PC-3 (cell line): ENCODE results near the gene TOB1. TPM values are rescaled to one million over a fixed set of nuclear protein-coding genes. Genes with fewer than 3 reads are reported as not detected.

Experiments
- ATAC-seq: fragments of 200-7000 bp; cut with Tn5 transposase; 2 replicates; pipeline ENCODE4 v1.9.1; 2020; ENCODE audit warnings: mild to moderate bottlenecking, moderate library complexity
- BruUV-seq: library from RNA; stranded (reverse); fragments of 400-500 nt; replicated peaks from 2 replicates; lab custom pipeline; 2021; lab: Mats Ljungman, UMichigan
- CTCF ChIA-PET: fragments of 300-600 bp; sonication (Branson Sonifier 250); formaldehyde crosslinking; loops from one replicate; lab custom pipeline; 2022; ENCODE audit warnings: antibody characterized with exemption; lab: Charles Lee
- POLR2A ChIA-PET: fragments of 300-600 bp; sonication (Branson Sonifier 250); formaldehyde crosslinking; loops from one replicate; lab custom pipeline; 2022; ENCODE audit warnings: antibody characterized with exemption; ENCODE audit not compliant: unreplicated experiment; lab: Charles Lee
- DNase-seq: peaks from one replicate; pipeline ENCODE4 v3.0.0-alpha.2; 2015
- H2AFZ ChIP-seq: fragments of 300-600 bp; sonication (generic); 2 replicates; pipeline ENCODE4 v1.6.0; 2016; ENCODE audit warnings: antibody characterized with exemption, low read length
- H3F3A ChIP-seq: fragments of 300-600 bp; sonication (generic); one replicate; pipeline ENCODE4 v1.6.0; 2017; ENCODE audit warnings: antibody characterized with exemption, low read length, control low read depth, mild to moderate bottlenecking; ENCODE audit not compliant: unreplicated experiment
- H3K27ac ChIP-seq: fragments of 300-600 bp; sonication (generic); 2 replicates; pipeline ENCODE4 v1.5.1; 2016; ENCODE audit warnings: mild to moderate bottlenecking, low read length
- H3K27me3 ChIP-seq: fragments of 300-600 bp; sonication (generic); 2 replicates; pipeline ENCODE4 v1.6.1; 2016; ENCODE audit warnings: low read length, mixed read lengths
- H3K36me3 ChIP-seq: fragments of 300-600 bp; sonication (generic); 2 replicates; pipeline ENCODE4 v1.6.1; 2016; ENCODE audit warnings: low read depth, mixed run types, low read length, mixed read lengths
- H3K4me1 ChIP-seq: fragments of 300-600 bp; sonication (generic); 2 replicates; pipeline ENCODE4 v1.5.1; 2016; ENCODE audit warnings: low read length; ENCODE audit not compliant: insufficient read depth
- H3K4me2 ChIP-seq: fragments of 300-600 bp; sonication (generic); 2 replicates; pipeline ENCODE4 v1.6.0; 2016; ENCODE audit warnings: low read length
- H3K4me3 ChIP-seq: fragments of 300-600 bp; sonication (generic); 2 replicates; pipeline ENCODE4 v1.5.1; 2016; ENCODE audit warnings: mild to moderate bottlenecking, low read length, mixed read lengths
- H3K79me2 ChIP-seq: fragments of 300-600 bp; sonication (generic); 2 replicates; pipeline ENCODE4 v1.6.1; 2017; ENCODE audit warnings: low read length, mixed read lengths
- H3K9ac ChIP-seq: fragments of 300-600 bp; sonication (generic); 2 replicates; pipeline ENCODE4 v1.6.0; 2016; ENCODE audit warnings: mild to moderate bottlenecking, low read length
- H3K9me2 ChIP-seq: fragments of 300-600 bp; sonication (generic); replicated peaks from 2 replicates; pipeline ENCODE4 v1.6.1; 2016; ENCODE audit warnings: mixed run types, low read length, mixed read lengths
- H3K9me3 ChIP-seq: fragments of 300-600 bp; sonication (generic); 2 replicates; pipeline ENCODE4 v1.6.1; 2016; ENCODE audit warnings: low read length, mixed read lengths
- H4K20me1 ChIP-seq: fragments of 300-600 bp; sonication (generic); 2 replicates; pipeline ENCODE4 v1.6.1; 2016; ENCODE audit warnings: low read length, mixed read lengths
- EZH2 ChIP-seq: fragments of 300-600 bp; sonication (generic); IDR thresholded peaks from one replicate; pipeline ENCODE4 v1.6.1; 2017; ENCODE audit warnings: antibody characterized with exemption, mild to moderate bottlenecking, low read length; ENCODE audit not compliant: unreplicated experiment
- EZH2phosphoT487 ChIP-seq: fragments of 300-600 bp; sonication (generic); IDR thresholded peaks from 2 replicates; pipeline ENCODE4 v1.6.1; 2018; ENCODE audit warnings: mild to moderate bottlenecking, antibody characterized with exemption, low read length, borderline replicate concordance
- intact Hi-C: fragments of 100-400 bp; cut with micrococcal nuclease; formaldehyde crosslinking; loops from 2 replicates; pipeline ENCODE4 v1.9.0; 2023
- total RNA-seq: library from RNA; depleted of rRNA; stranded (reverse); fragments of >200 nt; gene quantifications from 2 replicates; pipeline ENCODE4 v1.2.3, GENCODE V29; 2014
- TF ChIP-seq, protein P1 (sequence below): fragments of 300-600 bp; sonication (generic); conservative IDR thresholded peaks from 2 replicates; pipeline ENCODE4 v1.5.1; 2017; ENCODE audit warnings: antibody characterized with exemption, low read depth, mild to moderate bottlenecking, low read length

Gene TOB1
- total RNA-seq, 1 experiment from 2014 or later: 28.7 TPM

DNA sequence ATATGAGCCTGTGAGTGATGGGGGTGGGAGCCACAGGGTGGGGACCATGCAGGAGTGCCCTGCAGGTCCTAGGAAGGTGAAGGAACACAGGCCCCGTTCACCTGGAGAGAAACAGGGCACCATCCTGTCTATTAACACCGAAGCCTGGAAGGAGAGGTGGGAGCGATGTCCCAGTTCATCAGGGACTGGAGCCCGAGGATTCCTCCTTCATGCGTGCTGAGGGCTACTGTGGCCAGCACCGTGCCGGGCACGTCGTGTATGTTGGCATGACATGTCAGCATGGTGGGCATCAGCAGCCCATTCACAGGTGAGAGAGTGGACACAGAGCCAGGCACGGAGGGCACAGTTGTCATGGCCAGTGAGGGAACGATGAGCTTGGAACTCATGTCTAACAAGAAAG, 29.3 kb downstream of the TOB1 start:
- Histone ChIP-seq H2AFZ (no peak overlapping the region), H3K4me3 (no peak overlapping the region), H3K9ac (no peak overlapping the region), H3K4me1 (no peaks in the 10 kb centered on the region), H3K79me2 (no peaks in the 10 kb centered on the region), H3K27ac (no peak overlapping the region), H3K27me3 (no peaks in the 10 kb centered on the region), H3F3A (no peaks in the 10 kb centered on the region), H3K9me2 (no peaks in the 10 kb centered on the region), H3K4me2 (no peak overlapping the region), H3K36me3 (no peaks in the 10 kb centered on the region), H3K9me3 (no peaks in the 10 kb centered on the region), H4K20me1 (no peaks in the 10 kb centered on the region)
- ATAC-seq (no peak), DNase-seq (no peak)
- ChIA-PET CTCF (no interaction called here), POLR2A (no interaction called here)
- intact Hi-C loops: no loop called here
- TF ChIP-seq, protein P1, sequence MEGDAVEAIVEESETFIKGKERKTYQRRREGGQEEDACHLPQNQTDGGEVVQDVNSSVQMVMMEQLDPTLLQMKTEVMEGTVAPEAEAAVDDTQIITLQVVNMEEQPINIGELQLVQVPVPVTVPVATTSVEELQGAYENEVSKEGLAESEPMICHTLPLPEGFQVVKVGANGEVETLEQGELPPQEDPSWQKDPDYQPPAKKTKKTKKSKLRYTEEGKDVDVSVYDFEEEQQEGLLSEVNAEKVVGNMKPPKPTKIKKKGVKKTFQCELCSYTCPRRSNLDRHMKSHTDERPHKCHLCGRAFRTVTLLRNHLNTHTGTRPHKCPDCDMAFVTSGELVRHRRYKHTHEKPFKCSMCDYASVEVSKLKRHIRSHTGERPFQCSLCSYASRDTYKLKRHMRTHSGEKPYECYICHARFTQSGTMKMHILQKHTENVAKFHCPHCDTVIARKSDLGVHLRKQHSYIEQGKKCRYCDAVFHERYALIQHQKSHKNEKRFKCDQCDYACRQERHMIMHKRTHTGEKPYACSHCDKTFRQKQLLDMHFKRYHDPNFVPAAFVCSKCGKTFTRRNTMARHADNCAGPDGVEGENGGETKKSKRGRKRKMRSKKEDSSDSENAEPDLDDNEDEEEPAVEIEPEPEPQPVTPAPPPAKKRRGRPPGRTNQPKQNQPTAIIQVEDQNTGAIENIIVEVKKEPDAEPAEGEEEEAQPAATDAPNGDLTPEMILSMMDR: no peak
- no peak for TF ChIP-seq EZH2phosphoT487
- TF ChIP-seq EZH2: no peak
- BruUV-seq: no TSS peak

DNA sequence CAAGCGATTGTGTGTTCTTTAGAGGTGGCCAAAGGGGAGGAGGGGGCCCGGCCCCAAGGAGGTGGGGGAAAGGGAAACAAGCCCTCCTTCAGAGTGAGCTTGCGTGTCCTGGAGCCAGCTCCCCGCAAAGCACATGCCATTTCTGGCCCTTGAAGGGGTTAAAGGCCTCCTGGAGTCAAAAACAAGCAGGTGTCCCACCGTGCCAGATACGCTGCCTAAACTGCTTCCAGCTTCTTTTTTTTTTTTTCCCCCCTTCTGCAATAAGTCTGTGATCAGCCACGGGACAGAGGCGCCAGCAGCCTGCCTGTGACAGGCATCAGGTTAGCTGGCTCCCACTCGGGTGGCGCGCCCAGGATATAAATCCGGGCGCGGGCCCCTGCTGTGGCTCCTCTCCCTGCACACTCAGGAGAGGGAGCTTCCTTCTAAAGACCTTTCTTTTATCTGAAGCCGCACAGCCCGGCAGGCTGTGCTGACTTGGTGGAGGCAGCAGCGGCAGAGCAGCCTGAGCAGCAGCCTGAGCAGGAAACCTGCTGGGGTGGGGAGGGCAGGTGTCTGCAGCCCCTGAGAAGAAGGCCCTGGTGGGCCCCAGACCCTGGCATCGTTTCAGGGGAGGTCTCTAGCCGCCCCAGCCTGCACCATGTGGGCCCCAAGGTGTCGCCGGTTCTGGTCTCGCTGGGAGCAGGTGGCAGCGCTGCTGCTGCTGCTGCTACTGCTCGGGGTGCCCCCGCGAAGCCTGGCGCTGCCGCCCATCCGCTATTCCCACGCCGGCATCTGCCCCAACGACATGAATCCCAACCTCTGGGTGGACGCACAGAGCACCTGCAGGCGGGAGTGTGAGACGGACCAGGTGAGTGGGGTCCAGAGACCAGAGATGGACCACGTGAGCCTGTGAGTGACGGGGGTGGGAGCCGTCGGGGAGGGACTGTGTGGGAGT, 30.6 kb downstream of the TOB1 start, which contains the start of gene WFIKKN2:
WFIKKN2 (plus strand) TSS at position 286 of the 934 bp plus-strand sequence; CDS start at position 638, 352 bp downstream.
- no peaks in the 10 kb centered on the region for H3K79me2 ChIP-seq
- H3K4me2 ChIP-seq: no peak within 1 kb of the TSS
- intact Hi-C loops: no loop called here
- BruUV-seq: no TSS peak
- H3K27ac ChIP-seq: no peak within 1 kb of the TSS
- H3K9me3 ChIP-seq: no peaks in the 10 kb centered on the region
- no peaks in the 10 kb centered on the region for H4K20me1 ChIP-seq
- ChIA-PET POLR2A (interaction anchor here (0.6 kb wide), 1 partner anchor 9 kb away, joined by 3 read pairs; no protein-coding TSS in a partner anchor), CTCF (no interaction called here)
- H3K27me3 ChIP-seq: no peaks in the 10 kb centered on the region
- no peaks in the 10 kb centered on the region for H3K4me1 ChIP-seq
- no peak for DNase-seq
- no peak for ATAC-seq
- no peaks in the 10 kb centered on the region for H3F3A ChIP-seq
- no peak within 1 kb of the TSS for H3K9ac ChIP-seq
- no peak within 1 kb of the TSS for H3K4me3 ChIP-seq
- TF ChIP-seq, protein P1: no peak
- no peak for TF ChIP-seq EZH2
- no peak for TF ChIP-seq EZH2phosphoT487
- H3K36me3 ChIP-seq: no peaks in the 10 kb centered on the region
- H3K9me2 ChIP-seq: no peaks in the 10 kb centered on the region
- no peak within 1 kb of the TSS for H2AFZ ChIP-seq
